ENCODE results near the gene WDR4.
"Not testable (repeated sequence)": the region's sequence is repeated elsewhere in the genome, so short reads cannot be mapped to it uniquely, and the experiment has no call there.

The WDR4 gene

GRCh38 chr21:42906233-42906632 lies 26.9 kb upstream of the WDR4 start:
- no peak overlapping the region for H3K4me3 ChIP-seq (ENCODE audit: low read length)
- peaks cover 8% of the 10 kb centered on the region for H3K36me3 ChIP-seq (ENCODE audit: control insufficient read depth, insufficient read depth, low read length)
- H3K27me3 ChIP-seq (ENCODE audit: control insufficient read depth, insufficient read depth, low read length) = no peaks in the 10 kb centered on the region
- no peaks in the 10 kb centered on the region for H3K4me1 ChIP-seq (ENCODE audit: control insufficient read depth, insufficient read depth, low read length)
- no peaks in the 10 kb centered on the region for H3K9me3 ChIP-seq (ENCODE audit: control insufficient read depth, low read length)
- no peak overlapping the region for H3K9ac ChIP-seq (ENCODE audit: low read length)

- Histone ChIP-seq H3K9me3 (ENCODE audit: control insufficient read depth, low read length) (no peaks in the 10 kb centered on the region), H3K9ac (ENCODE audit: low read length) (no peak overlapping the region), H3K4me1 (ENCODE audit: control insufficient read depth, insufficient read depth, low read length) (no peaks in the 10 kb centered on the region), H3K4me3 (ENCODE audit: low read length) (no peak overlapping the region), H3K36me3 (ENCODE audit: control insufficient read depth, insufficient read depth, low read length) (peaks cover 8% of the 10 kb centered on the region), H3K27me3 (ENCODE audit: control insufficient read depth, insufficient read depth, low read length) (no peaks in the 10 kb centered on the region)
Observed at GRCh38 chr21:42905195-42905594, 25.9 kb upstream of the WDR4 start.

GRCh38 chr21:42903817-42904216 lies 24.5 kb upstream of the WDR4 start:
- no peaks in the 10 kb centered on the region for H3K4me1 ChIP-seq (ENCODE audit: control insufficient read depth, insufficient read depth, low read length)
- no peak overlapping the region for H3K4me3 ChIP-seq (ENCODE audit: low read length)
- peaks cover 8% of the 10 kb centered on the region for H3K36me3 ChIP-seq (ENCODE audit: control insufficient read depth, insufficient read depth, low read length)
- H3K9me3 ChIP-seq (ENCODE audit: control insufficient read depth, low read length) = no peaks in the 10 kb centered on the region
- no peaks in the 10 kb centered on the region for H3K27me3 ChIP-seq (ENCODE audit: control insufficient read depth, insufficient read depth, low read length)
- H3K9ac ChIP-seq (ENCODE audit: low read length) = no peak overlapping the region

- Histone ChIP-seq H3K27me3 (ENCODE audit: control insufficient read depth, insufficient read depth, low read length) (no peaks in the 10 kb centered on the region), H3K4me1 (ENCODE audit: control insufficient read depth, insufficient read depth, low read length) (no peaks in the 10 kb centered on the region), H3K4me3 (ENCODE audit: low read length) (no peak overlapping the region), H3K9ac (ENCODE audit: low read length) (no peak overlapping the region), H3K36me3 (ENCODE audit: control insufficient read depth, insufficient read depth, low read length) (peaks cover 8% of the 10 kb centered on the region), H3K9me3 (ENCODE audit: control insufficient read depth, low read length) (no peaks in the 10 kb centered on the region)
Observed at GRCh38 chr21:42900446-42900845, 21.1 kb upstream of the WDR4 start.

GRCh38 chr21:42892931-42893755 lies 13.8 kb upstream of the WDR4 start, which contains the start of gene NDUFV3:
NDUFV3 (plus strand) TSS chr21:42893309; CDS start chr21:42893334, 25 bp downstream.
- H3K4me3 ChIP-seq (ENCODE audit: low read length) = peak within 1 kb of the TSS; percentile 89
- H3K27me3 ChIP-seq (ENCODE audit: control insufficient read depth, insufficient read depth, low read length) = no peaks in the 10 kb centered on the region
- peak within 1 kb of the TSS; percentile 85 for H3K9ac ChIP-seq (ENCODE audit: low read length)
- no peaks in the 10 kb centered on the region for H3K9me3 ChIP-seq (ENCODE audit: control insufficient read depth, low read length)
- no peaks in the 10 kb centered on the region for H3K36me3 ChIP-seq (ENCODE audit: control insufficient read depth, insufficient read depth, low read length)
- peaks cover 4% of the 10 kb centered on the region for H3K4me1 ChIP-seq (ENCODE audit: control insufficient read depth, insufficient read depth, low read length)

- no peaks in the 10 kb centered on the region for H3K9me3 ChIP-seq (ENCODE audit: control insufficient read depth, low read length)
- H3K27me3 ChIP-seq (ENCODE audit: control insufficient read depth, insufficient read depth, low read length) = no peaks in the 10 kb centered on the region
- H3K4me1 ChIP-seq (ENCODE audit: control insufficient read depth, insufficient read depth, low read length) = peaks cover 4% of the 10 kb centered on the region
- no peaks in the 10 kb centered on the region for H3K36me3 ChIP-seq (ENCODE audit: control insufficient read depth, insufficient read depth, low read length)
- peak overlapping the region; percentile 85 for H3K9ac ChIP-seq (ENCODE audit: low read length)
- peak overlapping the region; percentile 85 for H3K4me3 ChIP-seq (ENCODE audit: low read length)
Observed at GRCh38 chr21:42892582-42892930, 13.2 kb upstream of the WDR4 start.

DNA sequence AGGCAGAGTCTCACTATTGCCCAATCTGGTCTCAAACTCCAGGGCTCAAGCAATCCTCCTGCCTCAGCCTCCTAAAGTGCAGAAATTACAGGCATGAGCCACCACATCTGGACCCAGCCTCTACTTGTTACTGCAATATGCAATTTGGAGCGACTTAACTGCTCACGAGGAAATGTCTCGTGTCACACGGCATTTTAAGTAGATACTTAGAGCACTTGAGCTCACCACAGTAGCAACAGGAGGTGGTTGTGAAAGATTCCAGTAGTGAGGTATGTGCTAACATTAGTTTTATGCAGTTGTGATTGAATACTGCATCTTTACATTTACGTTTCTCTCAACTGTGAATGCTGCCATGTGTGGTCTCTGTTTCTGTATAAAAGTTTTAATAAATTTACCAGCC lies 8.0 kb upstream of the WDR4 start:
- Histone ChIP-seq H3K4me1 (ENCODE audit: control insufficient read depth, insufficient read depth, low read length) (peaks cover 2% of the 10 kb centered on the region), H3K36me3 (ENCODE audit: control insufficient read depth, insufficient read depth, low read length) (no peaks in the 10 kb centered on the region), H3K4me3 (ENCODE audit: low read length) (no peak overlapping the region), H3K9me3 (ENCODE audit: control insufficient read depth, low read length) (no peaks in the 10 kb centered on the region), H3K27me3 (ENCODE audit: control insufficient read depth, insufficient read depth, low read length) (no peaks in the 10 kb centered on the region), H3K9ac (ENCODE audit: low read length) (no peak overlapping the region)

DNA sequence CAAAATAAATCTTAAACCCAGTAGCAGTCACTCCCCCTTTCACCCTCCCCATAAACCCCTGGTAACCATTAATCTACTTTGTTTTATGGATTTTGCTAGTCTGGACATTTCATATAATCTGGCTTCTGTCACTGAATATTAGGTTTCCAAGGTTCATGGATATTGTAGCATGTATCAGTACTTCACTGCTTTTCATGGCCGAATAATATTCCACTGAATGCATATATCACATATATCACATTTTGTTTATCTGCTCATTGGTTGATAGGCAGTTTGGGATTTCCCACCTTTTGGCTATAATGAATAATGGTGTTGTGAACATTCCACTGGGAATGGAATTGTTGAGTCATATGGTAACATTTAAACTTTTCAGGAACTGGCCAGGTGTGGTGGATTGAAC lies 4.6 kb upstream of the WDR4 start:
- Histone ChIP-seq H3K4me3 (ENCODE audit: low read length) (no peak overlapping the region), H3K9ac (ENCODE audit: low read length) (no peak overlapping the region), H3K36me3 (ENCODE audit: control insufficient read depth, insufficient read depth, low read length) (no peaks in the 10 kb centered on the region), H3K27me3 (ENCODE audit: control insufficient read depth, insufficient read depth, low read length) (no peaks in the 10 kb centered on the region), H3K9me3 (ENCODE audit: control insufficient read depth, low read length) (no peaks in the 10 kb centered on the region), H3K4me1 (ENCODE audit: control insufficient read depth, insufficient read depth, low read length) (no peaks in the 10 kb centered on the region)

- Histone ChIP-seq H3K9ac (ENCODE audit: low read length) (peak overlapping the region; percentile 84), H3K36me3 (ENCODE audit: control insufficient read depth, insufficient read depth, low read length) (no peaks in the 10 kb centered on the region), H3K4me3 (ENCODE audit: low read length) (peak overlapping the region; percentile 97), H3K27me3 (ENCODE audit: control insufficient read depth, insufficient read depth, low read length) (no peaks in the 10 kb centered on the region), H3K4me1 (ENCODE audit: control insufficient read depth, insufficient read depth, low read length) (peaks cover 4% of the 10 kb centered on the region), H3K9me3 (ENCODE audit: control insufficient read depth, low read length) (no peaks in the 10 kb centered on the region)
Observed at GRCh38 chr21:42880352-42880751, 1.0 kb upstream of the WDR4 start.

- H3K4me1 ChIP-seq (ENCODE audit: control insufficient read depth, insufficient read depth, low read length) = peaks cover 4% of the 10 kb centered on the region
- H3K9ac ChIP-seq (ENCODE audit: low read length) = peak overlapping the region; percentile 84
Observed at GRCh38 chr21:42878678-42878992, 704 bp downstream of the WDR4 start.

DNA sequence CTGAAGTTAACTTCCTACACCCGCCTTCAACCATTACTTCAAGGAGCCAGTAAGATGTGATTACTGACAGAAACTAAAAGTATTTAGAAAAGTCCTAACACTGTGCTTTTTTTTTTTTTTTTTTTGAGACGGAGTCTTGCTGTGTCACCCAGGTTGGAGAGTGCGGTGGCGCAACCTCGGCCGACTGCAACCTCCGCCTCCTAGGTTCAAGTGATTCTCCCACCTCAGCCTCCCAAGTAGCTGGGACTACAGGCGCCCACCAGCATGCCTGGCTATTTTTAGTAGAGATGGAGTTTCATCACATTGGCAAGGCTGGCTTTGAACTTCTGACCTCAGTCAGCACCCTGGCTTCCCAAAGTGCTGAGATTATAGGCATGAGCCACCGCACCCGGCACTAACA lies 3.5 kb downstream of the WDR4 start:
- H3K4me3 ChIP-seq (ENCODE audit: low read length); H3K4me1 ChIP-seq (ENCODE audit: control insufficient read depth, insufficient read depth, low read length); H3K27me3 ChIP-seq (ENCODE audit: control insufficient read depth, insufficient read depth, low read length); H3K9ac ChIP-seq (ENCODE audit: low read length); H3K9me3 ChIP-seq (ENCODE audit: control insufficient read depth, low read length); H3K36me3 ChIP-seq (ENCODE audit: control insufficient read depth, insufficient read depth, low read length): not testable (repeated sequence)

More at GRCh38 chr21:42878678-42878992, 704 bp downstream of the WDR4 start:
- H3K36me3 ChIP-seq (ENCODE audit: control insufficient read depth, insufficient read depth, low read length) = no peaks in the 10 kb centered on the region
- no peaks in the 10 kb centered on the region for H3K9me3 ChIP-seq (ENCODE audit: control insufficient read depth, low read length)
- no peaks in the 10 kb centered on the region for H3K27me3 ChIP-seq (ENCODE audit: control insufficient read depth, insufficient read depth, low read length)
- peak overlapping the region; percentile 97 for H3K4me3 ChIP-seq (ENCODE audit: low read length)

GRCh38 chr21:42873096-42873495 lies 6.2 kb downstream of the WDR4 start:
- Histone ChIP-seq H3K36me3 (ENCODE audit: control insufficient read depth, insufficient read depth, low read length) (peaks cover 7% of the 10 kb centered on the region), H3K9me3 (ENCODE audit: control insufficient read depth, low read length) (no peaks in the 10 kb centered on the region)

DNA sequence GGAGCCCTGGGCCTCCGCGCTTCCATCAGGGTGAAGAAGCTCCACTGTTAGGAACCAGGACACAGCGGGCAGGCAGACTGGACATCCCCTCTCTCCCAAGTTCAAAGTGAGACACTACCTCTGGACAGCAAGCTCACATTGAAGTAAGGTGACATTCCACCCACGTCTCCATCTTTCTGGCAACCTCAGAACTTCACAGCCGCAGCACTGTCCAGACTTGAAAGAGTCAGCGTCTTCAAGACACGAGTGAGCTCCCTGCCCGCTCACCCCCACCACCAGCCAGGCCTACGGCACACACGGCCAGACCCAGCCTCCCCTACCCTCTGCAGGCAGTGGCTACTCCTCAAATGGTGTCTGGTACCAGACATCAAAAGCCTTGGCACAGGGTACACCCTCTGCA lies 11.1 kb downstream of the WDR4 start:
- H3K9me3 ChIP-seq (ENCODE audit: control insufficient read depth, low read length) = no peaks in the 10 kb centered on the region
- H3K4me1 ChIP-seq (ENCODE audit: control insufficient read depth, insufficient read depth, low read length) = no peaks in the 10 kb centered on the region
- no peak overlapping the region for H3K9ac ChIP-seq (ENCODE audit: low read length)
- no peaks in the 10 kb centered on the region for H3K27me3 ChIP-seq (ENCODE audit: control insufficient read depth, insufficient read depth, low read length)
- H3K36me3 ChIP-seq (ENCODE audit: control insufficient read depth, insufficient read depth, low read length) = peaks cover 15% of the 10 kb centered on the region
- H3K4me3 ChIP-seq (ENCODE audit: low read length) = no peak overlapping the region

More at GRCh38 chr21:42873096-42873495, 6.2 kb downstream of the WDR4 start:
- Histone ChIP-seq H3K4me1 (ENCODE audit: control insufficient read depth, insufficient read depth, low read length) (peaks cover 2% of the 10 kb centered on the region), H3K4me3 (ENCODE audit: low read length) (no peak overlapping the region), H3K27me3 (ENCODE audit: control insufficient read depth, insufficient read depth, low read length) (no peaks in the 10 kb centered on the region), H3K9ac (ENCODE audit: low read length) (no peak overlapping the region)

Measured in mucosa of stomach (tissue), 1 donor.